Peyer's patch (tissue), 4 donors: ENCODE results near the gene ALDH7A1.
"Not testable (repeated sequence)": the region's sequence is repeated elsewhere in the genome, so short reads cannot be mapped to it uniquely, and the experiment has no call there.

Source experiments
- POLR2A ChIP-seq, 2 donors: fragments of 450-650 bp; IDR thresholded peaks; one replicate each; pipeline ENCODE4 v1.5.1; 2017; ENCODE audit warnings: antibody characterized with exemption in 2 of 2, mild to moderate bottlenecking in 2 of 2, moderate library complexity in 2 of 2
- TF ChIP-seq, protein P1 (sequence below), 6 experiments: fragments of 450-650 bp in 4 of 6; fragments of 200-600 bp in 2 of 6; sonication (generic) in 1 of 6; IDR thresholded peaks; one replicate each; pipeline ENCODE4 v1.5.1; 2017 to 2019; ENCODE audit warnings: antibody characterized with exemption in 6 of 6, mild to moderate bottlenecking in 3 of 6, moderate library complexity in 1 of 6

DNA sequence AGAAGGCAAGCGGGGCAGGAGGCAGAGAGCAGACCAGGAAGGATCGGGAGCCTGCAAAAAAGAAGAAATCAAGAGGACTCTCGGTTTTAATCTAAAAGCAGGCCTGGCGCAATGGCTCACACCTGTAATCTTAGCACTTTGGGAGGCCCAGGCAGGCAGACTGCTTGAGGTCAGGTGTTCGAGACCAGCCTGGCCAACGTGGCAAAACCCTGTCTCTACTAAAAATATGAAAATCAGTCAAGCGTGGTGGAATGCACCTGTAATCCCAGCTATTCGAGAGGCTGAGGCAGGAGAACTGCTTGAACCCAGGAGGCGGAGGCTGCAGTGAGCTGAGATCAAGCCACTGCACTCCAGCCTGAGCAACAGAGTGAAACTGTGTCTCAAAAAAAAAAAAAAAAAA lies 39.9 kb downstream of the ALDH7A1 start:
- TF ChIP-seq, protein P1, sequence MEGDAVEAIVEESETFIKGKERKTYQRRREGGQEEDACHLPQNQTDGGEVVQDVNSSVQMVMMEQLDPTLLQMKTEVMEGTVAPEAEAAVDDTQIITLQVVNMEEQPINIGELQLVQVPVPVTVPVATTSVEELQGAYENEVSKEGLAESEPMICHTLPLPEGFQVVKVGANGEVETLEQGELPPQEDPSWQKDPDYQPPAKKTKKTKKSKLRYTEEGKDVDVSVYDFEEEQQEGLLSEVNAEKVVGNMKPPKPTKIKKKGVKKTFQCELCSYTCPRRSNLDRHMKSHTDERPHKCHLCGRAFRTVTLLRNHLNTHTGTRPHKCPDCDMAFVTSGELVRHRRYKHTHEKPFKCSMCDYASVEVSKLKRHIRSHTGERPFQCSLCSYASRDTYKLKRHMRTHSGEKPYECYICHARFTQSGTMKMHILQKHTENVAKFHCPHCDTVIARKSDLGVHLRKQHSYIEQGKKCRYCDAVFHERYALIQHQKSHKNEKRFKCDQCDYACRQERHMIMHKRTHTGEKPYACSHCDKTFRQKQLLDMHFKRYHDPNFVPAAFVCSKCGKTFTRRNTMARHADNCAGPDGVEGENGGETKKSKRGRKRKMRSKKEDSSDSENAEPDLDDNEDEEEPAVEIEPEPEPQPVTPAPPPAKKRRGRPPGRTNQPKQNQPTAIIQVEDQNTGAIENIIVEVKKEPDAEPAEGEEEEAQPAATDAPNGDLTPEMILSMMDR (IDR thresholded peaks at IDR 0.05), result not testable (repeated sequence)
- TF ChIP-seq POLR2A (IDR thresholded peaks at IDR 0.05), result not testable (repeated sequence)
